GM21423 (cell line): Measurements from ENCODE around the gene IRGQ.
"Not testable (repeated sequence)": the region's sequence is repeated elsewhere in the genome, so short reads cannot be mapped to it uniquely, and the experiment has no call there.

Experiments used
- ATAC-seq: cut with Tn5 transposase; IDR thresholded peaks from one replicate; pipeline ENCODE4 v1.9.1; 2021; ENCODE audit warnings: mild to moderate bottlenecking, moderate library complexity; ENCODE audit not compliant: unreplicated experiment

The IRGQ gene

GRCh38 chr19:43595999-43596841 is at the start of gene IRGQ, which contains the start of gene ZNF576:
Gene IRGQ (minus strand): TSS chr19:43596134. CDS start chr19:43595338, 796 bp downstream.
Gene ZNF576 (plus strand): TSS chr19:43596595. CDS start chr19:43597109, 514 bp downstream.
- ATAC-seq, result peak; percentile 79

- ATAC-seq, result no peak
Measured at GRCh38 chr19:43644181-43644580, 48.2 kb upstream of the IRGQ start.

GRCh38 chr19:43643326-43643725 is 47.4 kb upstream of the IRGQ start:
- no peak for ATAC-seq

GRCh38 chr19:43642531-43642930 is 46.6 kb upstream of the IRGQ start:
- no peak for ATAC-seq

GRCh38 chr19:43641333-43641732 is 45.4 kb upstream of the IRGQ start:
- ATAC-seq, result no peak

- no peak for ATAC-seq
Measured at GRCh38 chr19:43640424-43640757, 44.5 kb upstream of the IRGQ start.

- no peak for ATAC-seq
Measured at GRCh38 chr19:43639519-43640423, 43.8 kb upstream of the IRGQ start, which contains the start of gene CADM4. Gene CADM4 (minus strand): TSS chr19:43639850. CDS start chr19:43639790, 60 bp downstream.

GRCh38 chr19:43638995-43639518 is 43.1 kb upstream of the IRGQ start:
- ATAC-seq, result no peak

GRCh38 chr19:43638214-43638994 is 42.5 kb upstream of the IRGQ start:
- ATAC-seq, result no peak

- ATAC-seq, result no peak
Measured at GRCh38 chr19:43636121-43636683, 40.3 kb upstream of the IRGQ start.

GRCh38 chr19:43635561-43635940 is 39.6 kb upstream of the IRGQ start:
- not testable (repeated sequence) for ATAC-seq

- ATAC-seq, result no peak
Measured at GRCh38 chr19:43634872-43635560, 39.1 kb upstream of the IRGQ start.

- ATAC-seq, result no peak
Measured at GRCh38 chr19:43634506-43634871, 38.6 kb upstream of the IRGQ start.

- ATAC-seq, result no peak
Measured at GRCh38 chr19:43634068-43634467, 38.1 kb upstream of the IRGQ start.

- ATAC-seq, result no peak
Measured at GRCh38 chr19:43633520-43633919, 37.6 kb upstream of the IRGQ start.

GRCh38 chr19:43631491-43631890 is 35.6 kb upstream of the IRGQ start:
- ATAC-seq, result no peak

GRCh38 chr19:43628646-43629326 is 32.9 kb upstream of the IRGQ start:
- no peak for ATAC-seq

- ATAC-seq, result no peak
Measured at GRCh38 chr19:43626838-43627237, 30.9 kb upstream of the IRGQ start.

- no peak for ATAC-seq
Measured at GRCh38 chr19:43625918-43626579, 30.1 kb upstream of the IRGQ start.
